ENCODE measurements around the gene BRD2. TPM values are rescaled to one million over a fixed set of nuclear protein-coding genes. Genes with fewer than 3 reads are reported as not detected.

Gene BRD2
- total and polyA plus RNA-seq, 7 experiments from 2014 or later = 33.4 to 391 (median 342) TPM

GRCh38 chr6:32974541-32975308 lies 6.3 kb downstream of the BRD2 start:
- H3K27me3 Mint-ChIP-seq = peaks cover 0 to 5% (median 0%) of the 10 kb centered on the region in 5 donors
- H3K36me3 ChIP-seq (ENCODE audit: control insufficient read depth in 2 of 3, insufficient read depth in 3 of 3, low read length in 3 of 3) = peaks cover 49 to 68% (median 55%) of the 10 kb centered on the region in 3 experiments
- H3K27me3 ChIP-seq (ENCODE audit: control insufficient read depth in 2 of 2, insufficient read depth in 2 of 2, low read length in 2 of 2) = no peaks in the 10 kb centered on the region
- POLR2A ChIA-PET = interaction anchor here (1.1 to 25.6 kb wide), 13 partner anchors 6 to 297 kb away, joined by 3 to 638 read pairs (median 97); partner anchors contain the start of genes BRD2, HLA-DMA, HLA-DMB and PSMB8
- DNase-seq = no peak
- H3K4me3 ChIP-seq (ENCODE audit: low read length) = peak overlapping the region; percentile 76
- peak overlapping the region; percentile 88 for H3K27ac ChIP-seq (ENCODE audit: low read depth, low read length)
- peaks cover 20 to 76% (median 57%) of the 10 kb centered on the region in 5 donors for H3K36me3 Mint-ChIP-seq
- no peaks in the 10 kb centered on the region for H3K9me3 ChIP-seq (ENCODE audit: control insufficient read depth in 2 of 3, low read length in 3 of 3)
- H3K27ac Mint-ChIP-seq = peak overlapping the region; percentile 71 to 100 (median 99)
- peak overlapping the region; percentile 89 to 100 (median 98) for H3K4me3 Mint-ChIP-seq
- CTCF ChIA-PET = interaction anchor here (0.6 to 14.2 kb wide), 8 partner anchors 10 to 136 kb away, joined by 3 to 229 read pairs (median 5); partner anchors contain the start of genes HLA-DMA, HLA-DMB and TAP2
- peaks cover 23 to 32% of the 10 kb centered on the region in 2 donors for H3K4me1 ChIP-seq (ENCODE audit: control insufficient read depth in 2 of 2, insufficient read depth in 2 of 2, low read length in 2 of 2)
- ATAC-seq = no peak
- peaks cover 38 to 54% (median 48%) of the 10 kb centered on the region in 7 donors for H3K4me1 Mint-ChIP-seq
- intact Hi-C loops (cut with micrococcal nuclease) = loop anchor here (5.0 kb wide), 7 partner anchors 298 to 1617 kb away; partner anchors contain the start of genes CLIC1 (in 2 of the 2), ATF6B (in 1 of the 2), HLA-B (in 1 of the 2) and PHF1 (in 1 of the 2)
- H3K9me3 Mint-ChIP-seq = peaks cover 0 to 22% (median 0%) of the 10 kb centered on the region in 11 donors

GRCh38 chr6:32975886-32976285 lies 7.5 kb downstream of the BRD2 start:
- intact Hi-C loops (cut with micrococcal nuclease) = no loop called here
- Mint-ChIP-seq H3K4me3 (peak overlapping the region; percentile 30 to 100 (median 90)), H3K36me3 (peaks cover 24 to 74% (median 65%) of the 10 kb centered on the region in 5 donors), H3K27ac (peak overlapping the region; percentile 35 to 100 (median 71)), H3K4me1 (peaks cover 38 to 55% (median 50%) of the 10 kb centered on the region in 7 donors), H3K27me3 (peaks cover 0 to 5% (median 0%) of the 10 kb centered on the region in 5 donors), H3K9me3 (peaks cover 0 to 22% (median 0%) of the 10 kb centered on the region in 11 donors)
- peak overlapping the region; percentile 88 for H3K27ac ChIP-seq (ENCODE audit: low read depth, low read length)
- CTCF ChIA-PET = interaction anchor here (1.1 to 6.3 kb wide), 4 partner anchors 9 to 44 kb away, joined by 4 to 76 read pairs (median 7); partner anchors contain the start of gene HLA-DMA
- H3K9me3 ChIP-seq (ENCODE audit: control insufficient read depth in 2 of 3, low read length in 3 of 3) = no peaks in the 10 kb centered on the region
- POLR2A ChIA-PET = interaction anchor here (0.6 to 25.6 kb wide), 7 partner anchors 5 to 313 kb away, joined by 3 to 638 read pairs (median 442); partner anchors contain the start of genes BRD2, HLA-DMA, HLA-DMB and PSMB8
- H3K4me1 ChIP-seq (ENCODE audit: control insufficient read depth in 2 of 2, insufficient read depth in 2 of 2, low read length in 2 of 2) = peaks cover 23 to 32% of the 10 kb centered on the region in 2 donors
- no peaks in the 10 kb centered on the region for H3K27me3 ChIP-seq (ENCODE audit: control insufficient read depth in 2 of 2, insufficient read depth in 2 of 2, low read length in 2 of 2)
- ATAC-seq (no peak), DNase-seq (no peak)
- H3K36me3 ChIP-seq (ENCODE audit: control insufficient read depth in 2 of 3, insufficient read depth in 3 of 3, low read length in 3 of 3) = peaks cover 60 to 80% (median 66%) of the 10 kb centered on the region in 3 experiments
- no peak overlapping the region for H3K4me3 ChIP-seq (ENCODE audit: low read length)

GRCh38 chr6:32976334-32977069 lies 8.1 kb downstream of the BRD2 start:
- ATAC-seq = no peak
- Mint-ChIP-seq H3K27ac (peak overlapping the region in 8 of 9 donors; percentile 35 to 100 (median 70)), H3K27me3 (peaks cover 0 to 5% (median 0%) of the 10 kb centered on the region in 5 donors), H3K36me3 (peaks cover 24 to 67% (median 61%) of the 10 kb centered on the region in 5 donors), H3K4me1 (peaks cover 38 to 54% (median 50%) of the 10 kb centered on the region in 7 donors), H3K4me3 (peak overlapping the region; percentile 22 to 99 (median 58)), H3K9me3 (peaks cover 0 to 18% (median 0%) of the 10 kb centered on the region in 11 donors)
- intact Hi-C loops (cut with micrococcal nuclease) = no loop called here
- CTCF ChIA-PET = interaction anchor here (1.1 to 6.3 kb wide), 4 partner anchors 8 to 44 kb away, joined by 4 to 76 read pairs (median 7); partner anchors contain the start of gene HLA-DMA
- Histone ChIP-seq H3K4me1 (ENCODE audit: control insufficient read depth in 2 of 2, insufficient read depth in 2 of 2, low read length in 2 of 2) (peaks cover 23 to 32% of the 10 kb centered on the region in 2 donors), H3K27me3 (ENCODE audit: control insufficient read depth in 2 of 2, insufficient read depth in 2 of 2, low read length in 2 of 2) (no peaks in the 10 kb centered on the region), H3K4me3 (ENCODE audit: low read length) (no peak overlapping the region), H3K27ac (ENCODE audit: low read depth, low read length) (peak overlapping the region; percentile 34), H3K9me3 (ENCODE audit: control insufficient read depth in 2 of 3, low read length in 3 of 3) (no peaks in the 10 kb centered on the region), H3K36me3 (ENCODE audit: control insufficient read depth in 2 of 3, insufficient read depth in 3 of 3, low read length in 3 of 3) (peaks cover 60 to 82% (median 73%) of the 10 kb centered on the region in 3 experiments)
- no peak for DNase-seq
- POLR2A ChIA-PET = interaction anchor here (0.9 to 25.6 kb wide), 7 partner anchors 4 to 312 kb away, joined by 3 to 638 read pairs (median 442); partner anchors contain the start of genes BRD2, HLA-DMA, HLA-DMB and PSMB8

GRCh38 chr6:32977272-32977952 lies 9.0 kb downstream of the BRD2 start:
- H3K4me3 Mint-ChIP-seq = peak overlapping the region in 3 of 10 donors; percentile 9 to 30 (median 16)
- no peak for DNase-seq
- Histone ChIP-seq H3K4me3 (ENCODE audit: low read length) (no peak overlapping the region), H3K27me3 (ENCODE audit: control insufficient read depth in 2 of 2, insufficient read depth in 2 of 2, low read length in 2 of 2) (no peaks in the 10 kb centered on the region), H3K27ac (ENCODE audit: low read depth, low read length) (no peak overlapping the region), H3K9me3 (ENCODE audit: control insufficient read depth in 2 of 3, low read length in 3 of 3) (no peaks in the 10 kb centered on the region), H3K4me1 (ENCODE audit: control insufficient read depth in 2 of 2, insufficient read depth in 2 of 2, low read length in 2 of 2) (peaks cover 23 to 32% of the 10 kb centered on the region in 2 donors), H3K36me3 (ENCODE audit: control insufficient read depth in 2 of 3, insufficient read depth in 3 of 3, low read length in 3 of 3) (peaks cover 60 to 84% (median 77%) of the 10 kb centered on the region in 3 experiments)
- intact Hi-C loops (cut with micrococcal nuclease) = no loop called here
- peak overlapping the region in 8 of 9 donors; percentile 31 to 85 (median 66) for H3K27ac Mint-ChIP-seq
- H3K36me3 Mint-ChIP-seq = peaks cover 24 to 67% (median 58%) of the 10 kb centered on the region in 5 donors
- ChIA-PET POLR2A (interaction anchor here (0.9 to 25.6 kb wide), 6 partner anchors 3 to 122 kb away, joined by 3 to 638 read pairs (median 442); partner anchors contain the start of genes BRD2, HLA-DMA and HLA-DMB), CTCF (interaction anchor here (0.8 to 2.8 kb wide), 5 partner anchors 22 to 85 kb away, joined by 3 to 10 read pairs (median 4); partner anchors contain the start of gene HLA-DMA)
- H3K4me1 Mint-ChIP-seq = peaks cover 42 to 55% (median 51%) of the 10 kb centered on the region in 7 donors
- H3K27me3 Mint-ChIP-seq = no peaks in the 10 kb centered on the region
- peaks cover 0 to 9% (median 0%) of the 10 kb centered on the region in 11 donors for H3K9me3 Mint-ChIP-seq
- ATAC-seq = no peak

GRCh38 chr6:32977953-32978324 lies 9.5 kb downstream of the BRD2 start:
- Mint-ChIP-seq H3K27ac (peak overlapping the region in 8 of 9 donors; percentile 17 to 85 (median 52)), H3K4me1 (peaks cover 45 to 54% (median 51%) of the 10 kb centered on the region in 7 donors), H3K36me3 (peaks cover 20 to 67% (median 56%) of the 10 kb centered on the region in 5 donors), H3K27me3 (no peaks in the 10 kb centered on the region), H3K4me3 (peak overlapping the region in 2 of 10 donors; percentile 9 to 30), H3K9me3 (peaks cover 0 to 4% (median 0%) of the 10 kb centered on the region in 11 donors)
- Histone ChIP-seq H3K36me3 (ENCODE audit: control insufficient read depth in 2 of 3, insufficient read depth in 3 of 3, low read length in 3 of 3) (peaks cover 60 to 79% (median 77%) of the 10 kb centered on the region in 3 experiments), H3K4me3 (ENCODE audit: low read length) (no peak overlapping the region), H3K4me1 (ENCODE audit: control insufficient read depth in 2 of 2, insufficient read depth in 2 of 2, low read length in 2 of 2) (peaks cover 23 to 32% of the 10 kb centered on the region in 2 donors), H3K27ac (ENCODE audit: low read depth, low read length) (no peak overlapping the region), H3K9me3 (ENCODE audit: control insufficient read depth in 2 of 3, low read length in 3 of 3) (no peaks in the 10 kb centered on the region), H3K27me3 (ENCODE audit: control insufficient read depth in 2 of 2, insufficient read depth in 2 of 2, low read length in 2 of 2) (no peaks in the 10 kb centered on the region)
- POLR2A ChIA-PET = interaction anchor here (0.9 to 25.6 kb wide), 5 partner anchors 9 to 123 kb away, joined by 3 to 638 read pairs (median 442); partner anchors contain the start of genes BRD2, HLA-DMA and HLA-DMB
- DNase-seq (no peak), ATAC-seq (no peak)
- CTCF ChIA-PET = interaction anchor here (0.8 to 2.8 kb wide), 5 partner anchors 23 to 85 kb away, joined by 3 to 10 read pairs (median 4); partner anchors contain the start of gene HLA-DMA
- intact Hi-C loops (cut with micrococcal nuclease) = no loop called here
